ENCODE results near the gene SFTPD.
"Not testable (repeated sequence)": the region's sequence is repeated elsewhere in the genome, so short reads cannot be mapped to it uniquely, and the experiment has no call there.

The SFTPD gene

DNA sequence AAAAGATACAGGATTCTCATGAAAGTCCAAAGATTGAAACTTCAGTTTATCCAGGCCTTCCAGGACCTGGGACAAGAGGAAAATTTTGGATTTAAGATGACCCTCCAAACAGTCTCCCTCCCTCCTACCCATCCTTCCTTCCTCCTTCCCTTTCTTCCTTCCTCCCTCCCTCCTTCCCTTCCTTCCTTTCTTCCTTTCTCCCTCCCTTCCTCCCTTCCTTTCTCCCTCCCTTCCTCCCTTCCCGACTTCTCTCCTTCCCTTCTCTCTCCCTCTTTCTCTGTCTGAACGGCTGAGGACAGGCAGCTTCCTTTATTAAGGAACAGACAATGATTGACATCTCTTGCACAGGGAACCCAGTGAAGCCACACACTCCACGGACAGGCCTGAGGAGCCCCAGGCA lies 23.3 kb downstream of the SFTPD start:
- DNase-seq (ENCODE audit: low read depth in 2 of 2) = no peak

DNA sequence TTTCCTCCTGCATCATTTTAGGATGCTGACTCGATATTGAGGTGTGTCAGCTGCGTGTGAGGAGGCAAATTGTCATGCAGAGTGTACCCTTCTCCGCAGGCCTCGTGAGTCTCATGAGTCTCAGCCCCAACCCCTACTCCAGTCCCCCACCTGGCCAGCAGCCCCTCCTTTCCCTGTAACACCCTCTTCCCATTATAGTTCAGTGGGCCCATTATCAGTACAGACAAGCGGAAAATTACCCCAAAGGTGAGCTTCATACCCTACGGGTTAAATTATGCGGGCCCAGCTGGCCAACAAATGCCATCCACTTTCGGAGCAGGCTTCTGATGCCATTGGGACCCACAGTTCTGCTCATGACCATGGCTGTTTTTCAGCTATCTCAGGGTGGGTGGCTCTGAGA lies 25.2 kb downstream of the SFTPD start:
- DNase-seq (ENCODE audit: low read depth in 2 of 2) = no peak

DNA sequence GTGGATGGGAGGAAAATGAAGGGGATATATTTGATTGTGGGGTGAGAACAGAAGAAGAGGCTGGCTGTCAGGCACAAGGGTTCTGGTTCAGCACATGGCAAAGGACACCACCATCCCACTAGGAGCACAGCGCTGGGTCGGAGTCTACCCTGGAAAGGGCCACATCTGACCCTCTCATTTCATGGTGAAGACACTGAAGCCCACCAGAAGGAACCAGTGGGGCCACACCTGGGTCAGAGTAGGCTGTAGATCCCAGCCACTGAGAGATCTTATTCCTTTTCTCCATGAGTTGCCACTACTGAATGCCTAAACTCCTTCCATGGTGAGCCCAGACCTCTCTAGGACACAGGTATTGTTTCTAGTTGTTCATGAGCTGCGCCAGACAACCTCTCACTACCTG lies 25.8 kb downstream of the SFTPD start:
- no peak for DNase-seq (ENCODE audit: low read depth in 2 of 2)

DNA sequence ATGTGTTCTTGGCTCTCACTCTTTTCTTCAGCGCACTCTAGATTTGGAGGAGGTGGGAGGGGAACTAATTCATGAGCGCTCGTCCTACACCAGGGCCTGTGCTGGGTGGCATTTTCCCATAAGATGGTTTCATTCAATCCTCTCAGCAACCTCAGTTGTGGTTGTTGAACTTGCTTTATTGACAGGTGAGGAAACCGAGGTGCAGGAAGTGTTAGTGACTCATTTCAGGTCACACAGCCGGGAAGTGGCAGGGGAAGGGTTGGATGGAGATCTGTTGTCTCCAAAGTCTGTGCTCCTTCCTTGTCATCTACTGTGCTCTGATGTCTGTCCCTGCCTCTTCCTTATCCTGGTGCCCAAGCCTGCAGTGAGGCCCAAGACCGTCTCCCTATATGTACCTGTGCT lies 26.9 kb downstream of the SFTPD start:
- not testable (repeated sequence) for DNase-seq (ENCODE audit: low read depth in 2 of 2)

DNA sequence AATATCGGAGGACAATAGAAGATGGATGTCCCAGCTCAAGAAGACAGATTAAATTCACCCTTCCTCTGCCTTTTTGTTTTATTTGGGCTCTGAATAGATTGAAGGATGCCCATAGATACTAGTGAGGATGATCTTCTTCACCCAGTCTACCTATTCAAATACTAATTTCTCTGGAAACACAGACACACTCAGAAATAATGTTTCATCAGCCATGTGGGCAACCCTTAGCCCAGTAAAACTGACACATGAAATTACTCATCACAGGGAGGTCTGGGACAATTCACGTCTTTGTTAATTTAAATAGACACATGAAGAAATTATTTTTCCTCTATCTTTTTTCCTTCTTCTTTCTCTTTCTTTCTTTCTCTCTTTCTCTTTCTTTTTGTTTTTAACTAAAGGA lies 33.1 kb downstream of the SFTPD start:
- DNase-seq (ENCODE audit: low read depth in 2 of 2) = not testable (repeated sequence)

DNA sequence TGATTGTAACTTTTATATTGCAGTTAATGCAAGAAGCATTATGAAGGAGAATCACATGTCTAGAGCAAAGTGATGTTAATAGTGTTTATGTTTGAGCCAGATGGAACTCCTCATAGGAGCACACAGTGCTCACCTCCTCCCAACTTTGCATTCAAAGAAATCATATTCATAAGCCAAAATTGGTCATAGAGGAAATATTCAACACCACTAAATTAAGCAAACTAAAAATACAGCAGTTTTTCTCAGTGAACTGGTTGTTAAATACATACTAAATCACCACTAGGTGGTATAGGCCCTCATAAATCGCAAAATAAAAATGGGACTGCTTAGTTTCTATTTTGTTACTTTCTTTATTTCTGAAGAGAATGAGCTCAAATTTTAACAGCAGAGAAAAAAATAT lies 34.4 kb downstream of the SFTPD start:
- DNase-seq (ENCODE audit: low read depth in 2 of 2) = not testable (repeated sequence)

DNA sequence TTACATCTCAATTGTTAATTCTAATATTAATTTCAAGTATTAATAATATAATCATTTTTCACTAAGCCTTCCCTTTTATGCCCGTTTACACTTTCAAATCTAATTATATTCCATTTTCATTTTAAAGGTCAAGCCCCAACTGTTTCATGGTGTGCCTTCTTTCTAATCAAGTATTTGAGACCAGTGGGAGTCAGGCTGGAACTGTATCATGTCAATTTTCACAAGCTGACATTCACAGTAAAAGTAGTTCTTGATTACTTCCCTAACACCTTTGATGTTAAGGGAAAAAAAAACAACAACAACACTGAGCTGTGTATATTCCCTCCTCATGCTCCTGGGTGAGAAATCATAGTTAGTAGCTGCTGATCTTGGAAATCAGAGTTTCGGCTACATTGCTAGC lies 38.1 kb downstream of the SFTPD start:
- no peak for DNase-seq (ENCODE audit: low read depth in 2 of 2)

DNA sequence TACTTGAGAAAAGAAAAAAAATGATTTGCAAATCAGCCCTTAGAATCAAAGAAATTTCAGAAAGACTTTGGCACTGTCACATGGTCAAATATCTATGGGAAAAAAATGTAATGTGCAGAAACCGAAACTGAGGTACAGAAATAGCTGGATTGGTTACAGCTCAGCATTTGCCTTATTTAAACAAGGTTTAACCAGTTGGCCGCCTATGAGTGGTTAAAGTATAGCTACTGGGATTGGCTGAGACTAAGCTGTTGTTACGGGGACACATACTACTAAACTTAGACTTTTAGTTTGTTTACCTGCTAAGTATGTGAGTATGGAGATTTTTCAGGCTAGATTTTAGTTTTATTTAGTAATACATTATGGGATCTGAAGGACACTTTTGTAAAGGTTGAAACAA lies 38.6 kb downstream of the SFTPD start:
- DNase-seq (ENCODE audit: low read depth in 2 of 2) = no peak

DNA sequence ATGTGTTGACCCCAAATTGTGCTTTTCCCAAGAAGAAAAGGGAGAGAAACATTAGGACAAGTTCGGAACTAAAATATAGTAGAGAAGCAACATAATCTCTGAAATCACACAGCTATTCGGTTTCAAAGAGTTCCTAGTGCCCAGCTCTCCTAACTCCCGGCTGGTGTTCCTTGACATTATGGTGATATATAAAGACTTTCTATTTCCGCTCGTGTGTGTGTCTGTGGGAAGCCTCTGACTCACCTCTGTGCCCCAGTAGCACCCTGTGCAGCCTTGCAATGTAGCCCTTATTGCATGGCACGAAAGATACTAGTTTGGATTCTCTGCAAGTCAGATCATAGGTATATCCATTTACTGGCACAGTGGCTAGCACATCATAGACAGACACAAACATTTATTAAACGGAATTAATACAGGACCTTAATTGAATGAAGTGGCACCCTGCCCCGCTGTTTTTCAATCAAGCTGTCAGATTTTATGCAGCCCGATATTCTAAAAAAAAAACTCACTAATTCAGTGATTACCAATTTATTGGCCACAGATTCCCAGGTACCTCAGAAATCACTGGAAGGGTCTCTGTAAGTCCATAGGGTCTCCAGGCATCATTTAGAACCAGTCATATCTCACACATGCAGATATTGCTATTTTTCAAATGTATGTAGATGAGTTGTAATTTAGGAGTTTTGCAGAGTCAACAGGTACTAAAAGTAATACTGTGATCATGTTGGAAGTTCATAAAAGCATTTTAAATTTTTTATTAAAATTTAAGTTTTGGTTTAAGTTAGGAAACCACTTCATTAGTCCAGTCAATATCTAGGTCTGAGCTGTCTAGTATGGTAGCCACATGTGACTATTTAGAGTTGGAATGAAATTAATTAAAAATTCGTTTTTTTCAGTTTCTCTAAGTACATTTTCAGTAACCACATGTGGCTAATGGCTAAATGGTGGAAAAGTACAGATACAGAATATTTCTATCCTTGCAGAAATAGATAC lies 43.3 kb downstream of the SFTPD start:
- DNase-seq (ENCODE audit: low read depth in 2 of 2) = no peak

DNA sequence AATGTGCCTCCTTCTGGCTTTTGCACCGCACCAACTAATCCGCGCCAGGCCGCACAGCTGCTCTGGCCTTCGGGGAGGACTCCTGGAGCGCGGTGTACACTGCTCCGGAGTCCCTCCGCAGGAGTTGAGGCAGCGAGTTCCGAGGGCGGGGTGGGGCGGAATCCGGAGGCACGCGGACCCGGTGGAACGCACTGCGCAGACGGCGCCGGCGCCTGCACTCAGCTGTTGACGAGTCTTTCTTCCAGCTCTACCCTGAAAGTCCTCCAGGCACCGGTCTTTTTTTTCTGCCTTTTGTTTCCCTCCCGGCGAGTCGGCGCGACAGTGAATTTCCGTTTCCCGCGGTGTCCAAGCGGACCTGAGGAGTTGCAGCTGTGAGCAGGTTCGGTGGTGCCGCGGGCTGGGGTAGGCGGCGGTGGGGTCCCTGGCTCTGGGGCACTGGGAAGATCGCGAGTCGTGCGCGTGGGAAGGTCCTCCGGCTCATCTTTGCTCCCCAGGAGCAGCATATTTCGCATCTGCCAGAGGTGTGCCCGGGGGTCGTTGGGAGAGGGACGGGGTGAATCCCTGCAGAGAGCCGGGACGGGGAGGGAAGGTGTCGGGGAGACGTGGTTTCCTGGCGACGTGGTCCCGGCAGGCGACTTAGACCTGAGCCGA lies 44.1 kb downstream of the SFTPD start:
- DNase-seq (ENCODE audit: low read depth in 2 of 2) = no peak

DNA sequence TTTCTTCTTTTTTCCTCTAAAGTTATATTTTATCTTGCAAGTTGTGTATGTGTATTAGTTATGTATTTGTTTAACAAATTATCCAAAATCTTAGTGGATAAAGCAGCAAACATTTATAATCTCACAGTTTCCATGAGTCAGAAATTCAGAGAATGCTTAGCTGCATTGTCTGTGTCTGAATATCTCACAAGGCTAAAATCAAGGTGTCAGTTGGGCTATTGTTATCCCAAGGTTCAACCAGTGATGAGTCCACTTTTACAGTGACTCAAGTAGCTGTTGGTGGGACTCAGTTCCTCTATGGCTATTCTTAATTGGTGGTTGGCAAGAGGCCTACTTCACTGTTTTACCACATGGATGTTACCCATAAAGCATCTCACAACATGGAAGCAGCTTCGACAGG lies 47.3 kb downstream of the SFTPD start:
- DNase-seq (ENCODE audit: low read depth in 2 of 2) = not testable (repeated sequence)

DNA sequence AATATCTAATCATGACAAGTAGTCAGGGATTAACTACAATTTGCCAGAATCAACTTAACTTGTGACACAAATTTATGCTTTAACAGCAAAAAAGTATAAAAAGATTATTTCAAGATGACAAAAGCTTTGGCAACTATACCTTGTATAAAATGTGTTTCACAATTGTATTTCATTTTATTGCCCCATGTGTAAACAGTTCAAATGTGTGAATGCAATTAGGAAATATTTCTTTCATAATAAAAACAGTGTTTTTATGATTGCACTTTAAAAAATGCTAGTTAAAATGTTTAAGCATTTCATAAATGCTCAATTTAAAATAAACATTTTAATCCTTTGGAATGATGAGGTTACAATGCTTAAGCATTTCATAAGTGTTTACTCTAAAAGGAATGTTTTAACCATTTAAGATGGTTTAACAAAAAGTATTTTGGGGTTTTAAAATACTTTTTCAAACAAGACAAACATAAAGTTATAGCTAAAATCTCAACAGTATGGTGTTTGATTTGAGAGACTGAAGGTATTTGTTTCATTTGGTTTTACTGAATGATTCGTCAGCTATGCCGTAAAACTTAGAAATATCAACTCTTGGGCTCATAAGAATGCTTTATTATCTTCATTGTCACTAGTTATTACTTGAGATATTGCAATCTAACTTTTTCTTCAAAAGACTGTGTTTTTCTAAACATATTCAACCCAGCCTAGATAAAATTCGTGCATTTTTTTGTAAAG lies 50.1 kb downstream of the SFTPD start:
- no peak for DNase-seq (ENCODE audit: low read depth in 2 of 2)

DNA sequence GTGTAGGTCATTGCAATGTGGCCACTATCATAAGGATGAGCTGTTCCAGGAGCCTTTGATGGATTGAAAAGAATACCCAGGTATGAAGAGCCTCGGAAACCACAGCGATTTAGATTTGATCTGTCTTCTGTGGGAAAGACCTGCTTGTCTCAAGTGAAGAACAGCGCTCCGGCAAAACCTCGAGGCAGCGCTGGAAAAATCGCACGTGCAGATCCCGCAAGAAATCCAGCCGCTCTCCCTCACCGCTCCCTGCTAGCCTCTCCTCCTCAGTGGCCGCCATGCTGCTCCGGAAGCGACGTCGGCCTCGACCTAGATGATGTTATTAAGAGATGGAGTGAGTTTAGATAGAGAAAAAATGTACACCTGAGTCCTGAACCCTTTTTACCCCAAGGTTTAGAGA lies 56.0 kb downstream of the SFTPD start:
- DNase-seq (ENCODE audit: low read depth in 2 of 2) = not testable (repeated sequence)

DNA sequence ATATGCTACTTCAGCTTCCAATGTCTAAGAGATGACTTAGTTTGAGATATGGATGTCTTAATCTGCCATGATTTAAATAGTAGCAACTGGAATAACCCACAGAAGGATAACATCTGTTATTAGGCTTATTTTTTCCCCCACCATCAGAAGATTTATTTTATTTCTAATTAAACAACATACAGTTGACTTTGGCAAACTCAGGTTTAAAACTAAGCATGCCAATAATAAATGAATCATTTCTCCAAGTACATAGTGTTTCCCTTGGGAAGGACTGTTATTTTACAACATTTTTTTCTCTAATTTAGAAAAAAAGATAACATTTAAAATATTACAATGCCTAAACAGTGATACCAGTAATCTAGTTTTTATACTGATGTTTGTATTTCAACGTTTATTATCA lies 58.4 kb downstream of the SFTPD start:
- no peak for DNase-seq (ENCODE audit: low read depth in 2 of 2)

DNA sequence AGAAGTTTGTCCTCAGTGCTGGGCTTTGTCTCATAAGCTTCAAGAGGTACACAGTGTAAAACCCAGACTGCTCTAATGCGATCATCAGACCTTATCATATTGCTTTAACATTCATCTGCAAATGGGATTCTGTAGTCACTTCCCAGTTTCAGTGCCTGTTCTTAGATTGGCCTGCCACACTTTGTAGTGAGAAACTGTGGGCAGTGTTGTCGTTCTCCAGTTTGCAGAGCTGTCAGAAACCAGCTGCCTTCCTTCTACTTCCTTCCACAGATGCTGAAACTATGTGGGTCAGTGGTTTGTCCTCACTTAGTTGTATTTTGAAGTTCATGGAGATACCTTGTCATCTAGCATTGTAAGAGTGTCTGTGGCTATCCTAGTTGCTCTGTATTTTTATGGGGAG lies 59.9 kb downstream of the SFTPD start:
- not testable (repeated sequence) for DNase-seq (ENCODE audit: low read depth in 2 of 2)
